Stimulated activated CD8-positive, alpha-beta memory T cell treated with anti-CD3 and anti-CD28 coated beads, Interleukin-7, amount 100 ng/mL, for 1 hour (primary cell): ENCODE measurements around the gene NFE2L2.
"Not testable (repeated sequence)": the region's sequence is repeated elsewhere in the genome, so short reads cannot be mapped to it uniquely, and the experiment has no call there.

Source experiments
- DNase-seq, 2 donors: peaks; one replicate each; pipeline ENCODE4 v3.0.0-alpha.2; 2020; ENCODE audit warnings: low read depth in 2 of 2

Gene NFE2L2

DNA sequence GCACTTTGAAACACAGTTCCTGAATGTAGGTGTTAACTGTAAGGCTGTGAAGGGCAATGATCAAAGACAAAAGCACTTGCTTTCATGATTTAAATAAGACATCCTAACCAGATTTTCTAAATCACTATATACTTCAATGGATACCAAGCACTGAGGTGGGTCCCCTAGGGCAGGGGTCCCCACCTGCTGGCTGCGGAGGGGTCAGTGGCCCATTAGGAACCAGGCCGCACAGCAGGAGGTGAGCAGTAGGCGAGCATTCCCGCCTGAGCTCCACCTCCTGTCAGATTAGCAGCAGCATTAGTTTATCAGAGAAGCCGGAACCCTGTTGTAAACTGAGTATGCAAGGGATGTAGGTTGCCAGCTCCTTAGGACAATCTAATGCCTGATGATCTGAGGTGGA lies 7.1 kb downstream of the NFE2L2 start:
- no peak for DNase-seq

DNA sequence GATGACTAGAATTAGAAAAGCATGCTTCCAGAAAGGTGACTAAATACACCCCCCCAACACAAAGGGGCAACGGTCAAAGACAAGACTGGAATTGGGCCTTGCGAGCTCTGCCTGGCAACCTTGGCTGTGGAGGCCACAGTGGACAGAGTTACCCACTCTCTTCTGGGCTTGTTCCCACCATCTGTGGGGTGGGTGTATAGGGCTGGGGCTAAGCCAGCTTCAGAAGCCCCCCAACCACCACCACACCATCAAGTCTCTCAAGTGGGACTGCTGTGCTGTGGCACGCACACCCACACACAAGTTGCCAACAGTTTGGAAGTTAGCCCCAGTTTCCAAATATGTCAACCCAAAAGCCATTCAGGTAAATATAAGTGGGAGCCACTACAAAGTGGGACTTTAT lies 7.8 kb downstream of the NFE2L2 start:
- DNase-seq: no peak

DNA sequence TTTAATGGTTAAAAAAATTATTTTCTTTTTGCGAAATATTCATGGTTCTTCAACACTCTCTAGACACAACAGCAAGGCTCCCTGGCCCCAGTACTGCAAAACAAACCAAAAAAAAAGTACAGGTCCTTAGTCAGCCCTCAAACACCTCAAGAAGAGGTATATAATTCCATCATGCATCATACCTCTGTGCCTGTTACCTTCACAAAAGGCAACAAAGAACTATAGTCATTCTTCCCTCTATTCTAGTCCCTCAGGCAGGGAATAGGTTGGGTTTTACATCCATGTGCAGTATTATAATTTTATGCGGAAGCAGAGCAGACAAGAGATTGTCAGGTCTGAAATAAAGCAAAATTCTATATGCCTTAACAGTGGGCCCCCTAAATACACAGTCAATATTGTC lies 8.5 kb downstream of the NFE2L2 start:
- no peak for DNase-seq

DNA sequence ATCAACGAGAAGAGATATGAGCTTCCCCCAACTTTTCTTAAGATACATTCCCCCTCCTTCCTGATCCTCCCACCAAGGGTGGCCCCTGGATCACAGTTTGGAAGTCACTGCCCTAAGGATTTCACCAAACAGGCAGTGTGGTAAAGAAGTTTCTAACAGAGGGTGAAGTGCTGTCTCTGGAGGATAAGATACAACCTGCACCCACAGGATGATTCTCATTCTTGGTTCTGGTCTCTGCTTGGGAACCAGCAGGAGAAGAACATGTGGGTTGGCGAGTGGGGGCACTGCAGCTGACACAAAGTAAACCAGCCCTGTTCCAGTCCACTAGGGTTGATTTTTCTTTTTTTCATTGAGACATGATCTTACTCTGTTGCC lies 9.3 kb downstream of the NFE2L2 start:
- DNase-seq: no peak

DNA sequence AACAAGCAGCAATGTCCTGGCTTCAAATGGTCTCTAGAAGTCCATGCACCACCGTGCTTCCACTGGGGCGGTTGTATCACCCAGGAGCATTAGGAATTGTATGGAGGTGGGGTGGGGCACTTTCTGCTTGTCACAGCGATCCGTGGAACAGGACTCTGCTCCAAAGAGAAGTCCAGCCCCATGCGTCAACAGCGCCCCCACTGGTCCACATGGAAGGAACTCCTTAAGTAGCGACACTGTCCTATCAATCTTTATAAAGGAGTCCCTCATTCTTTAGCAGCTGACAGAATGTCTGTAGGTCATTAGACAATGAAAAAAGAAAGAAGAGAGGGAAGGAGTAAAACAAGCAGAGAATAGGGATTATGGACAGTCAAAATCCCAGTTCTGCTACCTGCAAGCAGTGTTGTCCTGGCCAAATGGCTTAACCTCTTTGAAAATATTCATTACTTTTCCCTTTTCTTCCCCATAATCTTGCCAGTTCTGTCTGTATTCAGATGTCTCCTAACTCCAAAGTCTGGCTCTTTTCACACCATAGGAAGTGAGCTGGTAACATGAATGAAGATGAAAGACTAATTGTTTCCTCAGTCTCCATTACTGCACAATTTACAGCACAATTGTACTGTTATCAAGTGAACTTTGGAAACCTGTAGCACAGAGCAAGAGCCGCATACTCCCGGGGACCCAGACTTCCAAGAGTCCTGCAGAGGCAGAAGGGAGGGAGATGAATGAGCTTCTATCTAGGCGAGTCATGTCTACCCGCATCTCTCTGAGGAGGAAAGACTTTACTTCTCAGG lies 9.9 kb downstream of the NFE2L2 start:
- no peak for DNase-seq

DNA sequence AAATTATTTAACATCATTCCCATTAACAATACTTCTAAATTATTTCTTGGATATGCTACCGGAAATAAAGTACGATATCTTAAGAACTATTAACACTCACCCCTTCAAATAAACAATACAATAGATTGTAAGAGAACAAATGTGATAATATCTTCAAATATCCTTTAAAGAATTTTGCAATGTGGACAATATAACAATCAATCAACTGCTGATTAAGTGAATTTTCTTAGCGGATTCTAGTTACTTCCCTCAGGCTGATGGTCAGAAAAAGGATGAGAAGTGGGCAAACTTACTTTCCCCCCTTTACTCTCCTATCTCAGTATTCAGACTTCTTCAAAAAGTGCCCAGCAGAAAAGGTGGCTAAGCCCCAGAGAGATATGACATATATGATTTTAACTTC lies 10.8 kb downstream of the NFE2L2 start:
- no peak for DNase-seq

DNA sequence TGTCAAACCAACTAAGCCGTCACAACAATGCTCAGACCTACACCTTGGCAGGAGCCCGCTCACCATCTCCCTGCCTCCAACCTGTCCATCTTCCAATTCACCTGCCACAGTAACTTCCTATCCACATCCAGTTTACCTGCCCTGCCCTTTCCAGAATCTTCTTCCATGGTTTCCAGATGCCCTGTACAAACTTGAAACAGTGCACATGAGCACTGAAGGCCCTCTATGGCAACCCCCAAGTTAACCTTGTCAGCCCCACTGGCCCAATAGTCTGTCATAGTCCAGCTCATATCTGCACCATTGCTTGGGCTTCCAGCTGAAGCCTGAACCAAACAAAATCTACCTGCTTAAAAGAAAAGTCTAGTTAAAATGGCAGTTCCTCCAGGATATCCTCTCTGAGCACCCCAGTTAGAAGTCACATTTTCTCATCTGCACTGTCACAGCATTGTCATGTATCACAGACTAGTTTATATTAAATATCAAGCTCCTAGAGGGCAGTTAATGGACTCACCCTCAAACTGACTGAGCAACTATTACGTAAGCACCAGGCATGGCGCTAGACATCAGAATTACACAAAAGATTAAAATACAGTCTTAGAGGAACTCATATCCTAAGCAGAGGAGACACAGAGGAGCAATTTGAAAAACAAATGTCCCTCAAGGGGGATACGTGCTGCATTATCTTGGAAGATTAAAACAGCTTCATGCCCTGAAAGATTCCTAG lies 11.6 kb downstream of the NFE2L2 start:
- DNase-seq: no peak

DNA sequence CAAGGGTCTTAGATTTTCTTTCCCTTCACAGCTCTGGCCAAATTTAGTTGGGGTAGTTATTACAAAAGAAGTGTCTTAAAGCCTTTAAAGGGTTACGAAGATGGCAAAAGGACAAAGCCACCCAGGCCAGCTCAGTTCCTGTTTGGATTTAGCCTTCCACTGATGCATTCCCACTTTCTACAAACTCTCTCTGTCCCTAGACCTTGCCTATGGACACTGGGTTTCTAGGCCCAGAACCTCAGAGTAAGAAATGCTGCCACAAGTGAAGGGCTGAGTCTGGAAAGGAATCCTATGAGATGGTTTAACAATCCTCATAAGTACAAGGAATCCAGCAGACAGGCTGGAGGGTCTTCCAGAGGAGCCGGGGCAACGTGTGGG lies 13.4 kb downstream of the NFE2L2 start:
- DNase-seq: no peak

DNA sequence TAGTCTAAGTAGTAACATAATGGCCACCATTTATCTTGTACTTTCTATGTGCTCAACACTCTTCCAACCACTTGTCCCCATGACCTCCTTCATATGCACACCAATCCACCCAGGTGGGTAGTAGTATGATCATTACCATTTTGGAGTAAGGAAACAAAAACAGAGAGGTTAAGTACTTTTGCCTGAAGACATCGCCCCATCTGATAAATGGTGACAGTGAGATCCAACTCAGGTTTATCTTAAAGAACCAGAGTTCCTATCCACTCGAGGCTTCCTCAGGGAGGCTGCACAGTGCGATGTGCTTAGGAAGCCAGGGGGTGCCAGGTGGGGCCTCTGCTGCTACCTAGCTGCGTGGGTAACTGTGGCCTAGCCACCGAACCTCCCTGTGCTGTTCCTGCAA lies 14.1 kb downstream of the NFE2L2 start:
- DNase-seq: no peak

DNA sequence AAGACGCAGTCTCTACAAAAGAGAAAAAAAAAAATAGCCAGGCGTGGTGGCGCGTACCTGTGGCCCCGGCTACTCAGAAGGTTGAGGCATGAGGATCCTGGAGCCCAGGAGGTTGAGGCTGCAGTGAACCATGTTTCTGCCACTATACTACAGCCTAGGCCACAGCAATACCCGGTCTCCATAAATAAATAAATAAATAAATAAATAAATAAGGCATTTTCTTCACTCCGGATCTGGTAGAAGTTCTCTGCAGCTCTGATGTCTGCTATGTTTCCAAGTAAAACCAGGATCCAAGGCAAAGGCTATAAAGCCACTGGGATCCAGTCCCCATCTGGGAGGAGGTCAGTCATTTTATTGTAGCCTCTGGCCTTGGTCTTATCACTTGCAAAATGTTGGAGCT lies 15.5 kb downstream of the NFE2L2 start:
- DNase-seq: no peak

DNA sequence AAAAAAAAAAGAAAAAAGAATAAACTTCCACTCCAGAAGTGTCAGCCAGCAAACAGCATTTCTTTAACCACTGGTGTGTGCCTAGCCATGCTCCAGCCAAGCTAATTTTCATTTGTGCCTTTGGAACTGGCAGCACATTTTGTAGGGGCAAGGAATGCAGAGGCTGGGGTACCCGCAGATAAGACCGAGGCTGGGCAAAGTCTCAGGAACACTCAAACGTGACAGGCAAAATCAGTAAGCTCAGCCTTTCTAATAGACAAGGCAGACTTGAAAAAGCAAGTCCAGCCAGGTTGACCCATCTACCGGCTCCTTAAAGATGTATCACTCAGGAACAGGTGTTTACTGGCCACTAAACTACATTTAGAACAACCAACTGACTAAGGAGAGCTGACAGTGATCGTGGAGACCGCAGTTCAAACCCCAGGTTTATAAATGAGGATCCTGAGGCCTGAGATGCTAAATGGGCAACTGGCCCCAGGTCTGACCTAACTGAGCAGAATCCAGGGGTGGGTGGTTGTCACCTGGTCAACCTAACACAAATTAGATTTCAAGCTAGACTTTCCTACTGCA lies 16.7 kb downstream of the NFE2L2 start:
- DNase-seq: no peak

DNA sequence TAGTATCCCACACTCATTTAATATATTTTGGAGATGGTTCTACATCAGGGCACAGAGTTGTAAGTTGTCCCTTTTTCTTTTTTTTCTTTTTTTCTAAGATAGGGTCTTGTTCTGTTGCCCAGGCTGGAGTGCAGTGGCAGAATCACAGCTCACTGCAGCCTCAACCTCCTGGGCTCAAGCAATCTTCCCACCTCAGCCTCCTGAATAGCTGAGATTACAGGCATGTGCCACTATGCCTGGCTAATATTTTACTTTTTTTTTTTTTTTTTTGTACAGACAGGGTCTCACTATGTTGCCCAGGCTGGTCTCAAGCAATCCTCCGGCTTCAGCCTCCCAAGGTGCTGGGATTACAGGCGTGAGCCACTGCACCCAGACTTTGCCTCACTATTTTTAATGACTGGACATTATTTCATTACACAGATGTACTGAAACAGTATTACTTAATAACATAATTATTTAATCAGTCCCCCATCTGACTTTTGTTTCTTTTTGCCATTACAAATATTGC lies 17.9 kb downstream of the NFE2L2 start:
- DNase-seq: not testable (repeated sequence)

DNA sequence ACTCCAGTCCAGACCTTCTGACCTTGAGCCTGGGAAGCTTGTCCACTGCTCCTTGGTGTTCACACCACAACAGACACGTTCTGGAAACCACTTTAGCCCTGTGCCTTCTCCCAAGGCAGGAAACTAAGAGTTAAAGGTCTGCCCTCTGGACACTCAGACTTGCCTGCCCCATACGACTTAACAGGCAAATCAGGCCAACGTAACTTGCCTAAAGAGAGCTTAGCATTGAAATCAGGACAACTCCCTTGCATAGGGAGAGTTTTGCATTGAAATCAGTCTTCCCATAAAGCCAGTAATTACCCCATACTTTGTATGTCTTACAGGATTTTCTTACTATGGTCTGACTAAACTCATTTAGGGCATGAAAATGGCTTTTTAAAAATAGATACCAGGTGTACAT lies 18.5 kb downstream of the NFE2L2 start:
- no peak for DNase-seq

DNA sequence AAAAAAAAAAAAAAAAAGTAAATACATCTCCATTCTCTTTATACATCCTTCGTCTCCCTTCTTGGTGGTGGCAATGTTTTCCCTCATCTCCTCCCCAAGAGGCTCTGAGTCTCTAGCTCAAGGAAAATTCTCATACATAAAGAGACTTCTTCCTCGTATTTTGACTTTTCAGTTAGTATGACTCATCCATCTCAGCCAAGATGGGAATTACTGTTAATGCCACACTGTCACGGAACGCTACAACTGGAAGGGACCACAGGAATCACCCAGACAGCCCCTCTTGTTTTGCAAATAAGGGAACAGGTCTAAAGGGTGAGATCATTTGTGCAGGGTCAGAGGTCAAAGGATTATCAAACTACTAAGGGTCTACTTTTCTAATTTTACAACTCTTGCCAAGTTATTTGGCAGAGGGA lies 19.5 kb downstream of the NFE2L2 start:
- DNase-seq: no peak

DNA sequence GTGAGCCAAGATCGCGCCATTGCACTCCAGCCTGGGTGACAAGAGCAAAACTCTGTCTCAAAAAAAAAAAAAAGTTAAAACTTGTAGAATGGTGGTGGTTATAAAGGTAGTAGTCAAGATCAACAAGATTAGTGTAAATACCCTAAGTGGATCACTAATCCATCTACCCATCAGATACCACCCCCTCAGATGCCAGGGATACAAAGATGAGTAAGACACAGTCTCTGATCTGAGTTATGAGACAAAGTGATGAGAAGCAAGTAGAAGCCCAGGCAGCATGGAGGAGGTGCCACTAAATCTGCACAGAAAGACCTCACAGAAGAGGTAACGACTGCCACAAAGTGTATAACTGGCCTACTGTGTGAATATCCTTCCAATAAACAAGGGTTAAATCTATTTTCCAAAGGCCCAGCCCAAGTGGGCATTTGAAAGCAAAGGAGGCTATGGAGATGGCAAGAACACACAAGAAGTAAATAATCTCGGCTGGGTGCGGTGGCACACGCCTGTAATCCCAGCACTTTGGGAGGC lies 20.2 kb downstream of the NFE2L2 start:
- DNase-seq: no peak

DNA sequence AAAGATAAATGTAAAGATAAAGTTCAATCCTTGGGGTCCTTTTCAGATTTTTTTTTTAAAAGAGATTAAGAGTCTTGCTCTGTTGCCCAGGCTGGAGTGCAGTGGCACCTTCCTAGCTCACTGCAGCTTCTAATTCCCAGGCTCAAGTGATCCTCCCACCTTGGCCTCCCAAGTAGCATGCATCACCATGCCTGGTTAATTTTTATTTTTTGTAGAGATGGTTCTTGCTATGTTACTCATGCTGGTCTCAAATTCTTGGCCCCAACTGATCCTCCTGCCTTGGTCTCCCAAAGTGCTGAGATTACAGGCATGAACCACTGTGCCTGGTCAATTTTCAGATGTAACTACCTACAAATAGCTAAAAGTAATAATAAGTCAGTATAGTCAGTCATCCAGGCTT lies 21.1 kb downstream of the NFE2L2 start:
- no peak for DNase-seq

DNA sequence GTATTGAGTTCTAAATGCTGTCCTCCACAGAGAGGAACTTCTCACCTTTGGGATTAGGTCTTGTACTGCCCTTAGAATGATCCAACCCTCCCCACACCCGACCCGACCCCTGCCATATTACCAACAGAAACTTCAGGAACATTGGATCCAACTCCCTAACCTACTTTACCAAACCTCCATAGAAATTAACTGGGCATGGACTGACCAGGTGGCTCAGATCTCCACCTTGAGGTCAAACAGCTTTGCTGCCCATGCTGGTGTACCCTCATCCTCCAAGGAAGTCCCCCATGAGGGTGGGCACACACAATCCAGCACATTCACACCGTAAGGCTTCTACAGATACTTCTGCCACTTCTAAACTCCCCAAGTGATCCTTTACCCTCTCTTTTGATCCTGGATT lies 21.5 kb downstream of the NFE2L2 start:
- DNase-seq: no peak

DNA sequence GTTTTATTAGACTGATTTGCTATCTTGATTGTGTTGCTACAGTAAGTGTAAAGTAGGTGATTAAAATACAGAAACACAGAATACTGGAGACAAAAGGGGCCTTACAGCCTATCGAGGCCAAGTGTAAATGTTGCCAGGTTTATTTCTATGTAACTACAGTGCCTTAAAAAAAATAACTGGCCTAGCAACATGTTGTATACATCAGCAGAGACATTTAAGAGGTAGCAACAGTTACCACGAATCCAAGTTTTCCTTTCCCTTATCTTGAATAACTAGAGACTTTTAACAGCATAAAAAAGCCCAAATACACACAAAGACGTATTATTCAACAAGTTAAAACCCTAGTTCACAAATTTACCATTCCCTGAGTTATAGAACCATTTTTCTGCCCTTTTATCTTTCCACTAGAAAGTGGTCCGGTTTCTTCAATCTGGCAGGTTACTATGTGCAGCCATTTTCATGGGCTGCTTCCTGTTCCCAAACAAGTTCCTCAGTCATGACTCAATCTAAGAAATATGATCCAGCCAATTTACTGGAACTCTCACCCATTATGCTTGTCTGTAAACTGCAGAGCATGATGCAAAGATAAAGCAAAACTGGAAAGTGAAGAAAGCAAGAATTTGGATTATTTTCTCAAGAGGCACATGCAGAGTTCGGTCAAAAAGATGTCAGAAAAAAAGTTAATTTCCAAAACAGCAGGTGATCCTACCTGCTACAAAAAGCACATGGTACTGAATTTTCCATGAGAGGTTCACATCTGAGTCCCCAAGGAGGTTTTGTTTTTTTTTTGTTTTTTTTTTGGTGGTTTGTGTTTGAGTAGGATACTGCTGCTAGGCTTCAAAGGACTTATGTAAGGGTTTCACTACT lies 22.2 kb downstream of the NFE2L2 start:
- DNase-seq: no peak

DNA sequence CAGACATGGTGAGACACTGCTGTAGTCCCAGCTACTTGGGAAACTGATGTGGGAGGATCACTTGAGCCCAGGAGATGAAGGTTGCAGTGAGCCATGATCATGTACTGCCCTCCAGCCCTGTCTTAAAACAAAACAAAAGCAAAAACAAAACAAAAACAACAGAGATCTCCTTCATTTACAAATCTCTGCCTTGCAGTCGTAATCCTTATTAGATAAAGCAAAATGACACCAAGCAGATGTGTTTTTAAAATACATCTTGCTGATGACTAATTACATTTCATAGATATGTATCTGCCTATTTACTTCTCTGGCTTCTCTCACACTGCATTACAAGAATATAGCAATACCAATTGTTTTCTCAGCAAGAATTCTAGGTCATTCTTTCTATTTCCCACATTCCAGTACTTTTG lies 22.8 kb downstream of the NFE2L2 start:
- no peak for DNase-seq

DNA sequence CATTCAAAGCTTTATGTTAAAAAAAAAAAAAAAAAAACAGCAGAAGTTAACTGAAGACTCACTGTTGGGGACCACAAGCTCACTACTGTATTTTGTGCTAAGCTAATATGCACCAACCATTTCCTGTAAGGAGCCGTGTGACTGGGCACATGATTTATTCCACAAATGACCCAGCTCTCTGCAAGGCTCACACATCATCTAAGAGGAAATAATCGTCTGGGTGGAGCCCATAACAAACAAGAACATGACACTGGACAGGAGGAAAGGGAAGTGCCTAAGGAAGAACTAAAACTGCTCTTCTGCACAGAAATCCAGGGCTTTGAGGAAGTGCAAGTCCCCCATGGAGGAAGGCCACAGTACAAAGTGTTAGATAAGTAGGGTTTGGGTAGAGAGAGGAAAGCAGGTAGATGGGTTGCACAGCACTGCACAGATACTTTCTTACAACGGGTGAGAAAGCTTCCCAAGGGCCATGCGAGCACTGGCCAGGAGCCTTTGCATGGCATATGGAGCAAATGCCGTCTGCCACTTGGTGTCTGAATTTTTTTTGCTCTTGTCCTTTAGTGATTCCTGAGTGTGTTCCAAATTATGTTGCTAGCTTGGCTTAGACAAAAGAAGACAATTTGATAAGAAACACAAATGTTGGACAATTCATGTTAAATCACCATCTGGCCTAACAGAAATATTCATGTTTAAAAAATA lies 24.4 kb downstream of the NFE2L2 start:
- DNase-seq: peak in 1 of 2 donors; percentile 13

DNA sequence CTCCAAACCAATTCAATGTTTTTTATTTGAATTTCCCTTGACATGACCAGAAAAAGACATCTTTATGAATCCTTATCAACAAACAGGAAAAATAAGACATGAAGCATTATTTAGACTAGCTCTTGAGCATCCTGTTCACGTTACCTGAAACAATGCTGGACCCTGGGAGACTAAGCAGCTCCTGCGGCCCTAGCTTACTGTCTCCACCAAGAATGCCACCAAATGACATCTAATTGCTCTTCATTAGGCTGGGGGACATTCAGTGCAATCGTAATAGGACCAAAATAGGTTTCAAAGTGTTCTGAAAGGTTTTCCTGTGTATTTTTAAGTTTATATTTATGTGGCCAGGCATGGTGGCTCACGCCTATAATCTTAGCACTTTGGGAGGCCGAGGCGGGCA lies 25.5 kb downstream of the NFE2L2 start:
- DNase-seq: no peak
